Stimulated activated CD4-positive, alpha-beta T cell treated with anti-CD3 and anti-CD28 coated beads, Interleukin-15, amount 100 ng/mL, for 24 hours (primary cell): Measurements from ENCODE around the gene NUDT19.
"Not testable (repeated sequence)": the region's sequence is repeated elsewhere in the genome, so short reads cannot be mapped to it uniquely, and the experiment has no call there.

ENCODE experiments used
- DNase-seq: peaks from one replicate; pipeline ENCODE4 v3.0.0-alpha.2; 2020

NUDT19 gene

GRCh38 chr19:32675720-32676185 is 15.9 kb upstream of the NUDT19 start, which contains the start of gene RGS9BP:
TSS of gene RGS9BP (plus strand) at chr19:32675848. CDS start at chr19:32676264, 416 bp downstream.
- peak; percentile 82 for DNase-seq

GRCh38 chr19:32676186-32676894 is 15.3 kb upstream of the NUDT19 start:
- DNase-seq = peak; percentile 24

DNA sequence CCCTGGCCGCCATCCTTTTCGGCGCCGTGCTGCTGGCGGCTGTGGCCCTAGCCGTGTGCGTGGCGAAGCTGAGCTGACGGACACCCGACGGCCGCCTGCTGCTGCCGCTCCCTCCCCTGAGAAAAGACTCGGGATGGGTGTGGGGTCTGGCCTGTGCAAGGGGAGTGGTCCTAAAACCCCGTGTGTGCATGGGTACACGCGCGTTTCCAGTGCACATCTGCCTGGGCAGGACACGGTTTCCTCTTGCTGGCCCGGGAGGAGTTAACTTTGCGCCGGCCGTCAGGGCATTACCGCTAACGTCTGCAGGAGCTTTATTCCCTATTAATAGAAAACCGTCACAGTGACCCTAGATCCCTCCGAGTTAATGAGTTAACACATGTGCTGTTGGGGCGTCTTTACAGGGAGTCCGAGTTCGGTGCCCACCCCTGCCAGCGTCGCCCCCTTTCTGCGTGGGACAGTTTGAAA is 14.7 kb upstream of the NUDT19 start:
- DNase-seq = no peak

- no peak for DNase-seq
These were observed 14.0 kb upstream of the NUDT19 start for GRCh38 chr19:32677657-32678056.

DNA sequence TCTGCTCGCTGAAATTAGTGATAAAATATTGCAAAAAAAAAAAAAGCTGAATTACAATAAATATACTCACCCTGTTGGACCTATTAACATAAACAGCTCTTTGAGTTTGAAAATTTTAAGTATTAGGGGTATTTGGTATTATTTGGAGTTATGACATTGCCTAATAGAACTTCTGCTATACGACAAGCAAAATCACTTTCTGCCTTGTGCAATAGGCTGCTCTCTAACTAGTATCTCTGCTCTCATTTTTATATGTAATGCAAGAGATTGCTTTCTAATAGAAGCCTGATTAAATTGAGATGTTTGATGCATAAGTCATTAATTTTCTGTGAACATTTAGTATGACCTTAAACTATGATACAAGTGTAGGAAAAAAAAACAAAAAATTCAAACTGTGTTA is 10.6 kb upstream of the NUDT19 start:
- no peak for DNase-seq

GRCh38 chr19:32682317-32682716 is 9.3 kb upstream of the NUDT19 start:
- no peak for DNase-seq

GRCh38 chr19:32686847-32687475 is 4.7 kb upstream of the NUDT19 start:
- no peak for DNase-seq

GRCh38 chr19:32687681-32688080 is 3.9 kb upstream of the NUDT19 start:
- no peak for DNase-seq

- DNase-seq = no peak
These were observed 3.3 kb upstream of the NUDT19 start for GRCh38 chr19:32688311-32688710.

DNA sequence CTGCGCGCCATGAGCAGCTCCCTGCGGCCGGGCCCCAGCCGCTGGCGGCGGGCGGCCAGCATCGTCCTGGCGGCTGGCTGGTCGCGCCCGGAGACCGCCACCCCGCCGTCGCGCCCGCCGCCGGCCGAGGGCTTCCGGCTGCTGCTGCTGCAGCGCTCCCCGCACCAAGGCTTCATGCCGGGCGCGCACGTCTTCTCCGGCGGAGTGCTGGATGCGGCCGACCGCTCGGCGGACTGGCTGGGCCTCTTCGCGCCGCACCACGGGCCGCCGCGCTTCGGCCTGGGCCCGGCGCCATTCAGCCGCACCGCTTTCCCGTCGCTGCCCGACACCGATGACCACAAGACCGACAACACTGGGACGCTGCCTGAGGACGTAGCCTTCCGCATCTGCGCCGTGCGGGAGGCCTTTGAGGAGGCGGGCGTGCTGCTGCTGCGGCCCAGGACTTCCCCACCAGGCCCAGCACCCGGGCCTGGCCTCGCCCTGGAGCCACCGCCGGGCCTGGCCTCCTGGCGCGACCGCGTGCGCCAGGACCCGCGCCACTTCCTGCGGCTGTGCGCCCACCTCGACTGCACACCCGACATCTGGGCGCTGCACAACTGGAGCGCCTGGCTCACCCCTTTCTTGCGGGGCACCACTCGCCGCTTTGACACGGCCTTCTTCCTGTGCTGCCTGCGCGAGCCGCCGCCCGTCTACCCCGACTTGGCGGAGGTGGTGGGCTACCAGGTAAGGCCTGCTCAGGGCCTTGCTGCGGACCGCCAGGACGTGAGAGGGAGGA is 518 bp downstream of the NUDT19 start:
- DNase-seq = peak; percentile 71

GRCh38 chr19:32692727-32693061 is 1.1 kb downstream of the NUDT19 start:
- peak; percentile 31 for DNase-seq

DNA sequence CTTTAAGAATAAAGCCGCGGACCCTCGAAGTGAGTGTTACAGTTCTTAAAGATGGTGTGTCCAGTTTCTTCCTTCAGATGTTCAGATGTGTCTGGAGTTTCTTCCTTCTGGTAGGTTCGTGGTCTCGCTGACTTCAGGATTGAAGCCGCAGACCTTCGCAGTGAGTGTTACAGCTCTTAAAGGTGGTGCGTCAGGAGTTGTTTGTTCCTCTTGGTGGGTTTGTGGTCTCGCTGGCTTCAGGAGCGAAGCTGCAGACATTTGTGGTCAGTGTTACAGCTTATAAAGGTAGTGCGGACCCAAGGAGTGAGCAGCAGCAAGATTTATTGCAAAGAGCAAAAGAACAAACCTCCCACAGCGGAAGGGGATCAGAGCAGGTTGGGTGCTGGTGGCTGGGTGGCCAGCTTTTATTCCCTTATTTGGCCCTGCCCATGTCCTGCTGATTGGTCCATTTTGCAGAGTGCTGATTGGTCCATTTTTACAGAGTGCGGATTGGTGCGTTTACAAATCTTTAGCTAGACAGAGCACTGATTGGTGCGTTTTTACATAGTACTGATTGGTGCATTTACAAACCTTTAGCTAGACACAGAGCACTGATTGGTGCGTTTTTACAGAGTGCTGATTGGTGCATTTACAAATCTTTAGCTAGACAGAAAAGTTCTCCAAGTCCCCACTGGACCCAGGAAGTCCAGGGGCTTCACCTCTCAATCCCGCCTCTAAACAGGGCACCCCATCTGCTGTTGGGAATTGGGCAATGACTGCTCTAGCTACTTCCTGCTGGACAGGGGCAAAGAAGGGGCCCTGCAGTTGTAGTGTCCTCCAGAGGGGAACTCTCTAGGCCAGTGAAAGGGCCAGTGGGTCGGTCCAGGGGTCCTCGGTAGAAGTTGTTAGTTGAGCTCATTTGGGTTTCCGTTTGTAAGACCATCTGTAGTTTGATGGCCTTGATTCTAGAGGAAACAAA is 1.8 kb downstream of the NUDT19 start:
- DNase-seq = peak; percentile 54

- not testable (repeated sequence) for DNase-seq
These were observed 2.7 kb downstream of the NUDT19 start for GRCh38 chr19:32694316-32694715.

- DNase-seq = not testable (repeated sequence)
These were observed 3.2 kb downstream of the NUDT19 start for GRCh38 chr19:32694851-32695250.

DNA sequence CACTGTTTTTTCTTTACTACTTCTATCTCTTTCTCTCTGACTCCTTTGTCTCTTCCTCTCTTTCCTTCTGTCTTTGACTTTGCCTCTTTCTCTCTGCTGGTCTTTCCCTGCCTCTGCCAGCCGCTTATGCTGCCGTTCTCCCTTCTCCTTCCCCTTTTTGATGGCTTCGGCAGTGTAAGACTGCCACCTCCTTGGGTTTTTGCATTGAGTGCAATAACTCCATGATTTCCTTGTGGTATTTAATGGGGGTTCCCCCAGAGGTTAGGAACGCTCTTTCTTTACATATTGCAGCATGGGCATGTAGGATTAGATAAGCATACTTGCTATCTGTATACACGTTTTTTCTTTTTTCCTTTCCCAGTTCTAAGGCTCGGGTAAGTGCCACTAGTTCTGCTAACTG is 3.9 kb downstream of the NUDT19 start:
- DNase-seq = not testable (repeated sequence)

- DNase-seq = not testable (repeated sequence)
These were observed 5.2 kb downstream of the NUDT19 start for GRCh38 chr19:32696771-32697170.

GRCh38 chr19:32700129-32700528 is 8.5 kb downstream of the NUDT19 start:
- DNase-seq = not testable (repeated sequence)

- DNase-seq = no peak
These were observed 10.4 kb downstream of the NUDT19 start for GRCh38 chr19:32702010-32702409.

DNA sequence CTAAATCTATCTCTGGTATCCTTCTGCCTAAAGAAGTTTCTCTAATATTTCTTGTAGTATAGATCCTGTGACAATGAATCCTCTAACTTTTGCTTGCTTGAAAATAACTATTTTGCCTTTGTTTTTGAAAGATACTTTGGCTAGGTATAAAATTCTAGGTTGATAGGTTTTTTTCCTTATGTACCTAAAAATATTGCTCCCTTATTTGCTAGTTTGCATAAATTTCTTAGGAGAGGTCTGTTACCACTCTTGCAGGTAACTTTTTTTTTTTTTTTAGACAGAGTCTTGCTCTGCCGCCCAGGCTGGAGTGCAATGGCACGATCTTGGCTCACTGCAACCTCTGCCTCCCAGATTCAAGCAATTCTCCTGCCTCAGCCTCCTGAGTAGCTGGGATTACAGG is 12.4 kb downstream of the NUDT19 start:
- DNase-seq = not testable (repeated sequence)

GRCh38 chr19:32708457-32708856 is 16.8 kb downstream of the NUDT19 start:
- peak; percentile 48 for DNase-seq

DNA sequence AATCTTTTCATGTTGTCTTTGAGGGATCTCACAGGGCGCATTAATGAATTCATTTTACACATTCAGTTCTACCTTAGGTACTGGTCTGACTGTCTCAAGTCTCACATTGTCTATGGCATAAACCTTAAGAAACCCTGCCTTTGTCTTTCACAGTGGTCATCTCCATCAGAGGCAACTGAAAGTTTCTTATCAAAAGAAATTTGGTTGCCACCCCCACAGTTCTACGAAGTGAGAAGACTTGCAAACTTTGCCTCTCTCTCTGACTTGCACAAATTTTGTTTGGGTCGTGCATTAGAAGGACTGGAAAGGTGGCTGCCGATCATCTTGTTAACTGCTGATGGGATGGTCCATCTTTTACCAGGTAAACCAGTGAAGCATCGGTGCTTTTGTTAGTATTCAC is 17.4 kb downstream of the NUDT19 start:
- DNase-seq = no peak

DNA sequence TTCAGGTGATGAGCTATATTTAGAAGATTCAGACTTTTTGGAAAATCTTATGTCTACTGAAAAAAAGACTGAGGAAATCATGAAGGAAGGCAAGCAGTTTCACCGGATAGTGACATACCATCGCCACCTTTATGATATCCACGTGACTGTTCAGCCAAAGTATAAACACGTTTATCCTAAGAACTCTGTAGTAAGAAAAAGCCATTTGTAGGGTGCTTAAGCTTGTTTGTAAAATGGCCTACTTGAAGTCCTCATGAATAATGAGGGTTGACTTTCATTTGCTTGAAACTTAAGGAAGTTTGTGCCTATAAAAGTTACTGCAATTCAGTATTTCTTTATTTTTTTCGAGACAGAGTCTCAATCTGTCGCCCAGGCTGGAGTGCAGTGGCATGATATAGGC is 20.1 kb downstream of the NUDT19 start:
- no peak for DNase-seq
